PC-9 (cell line): ENCODE measurements around the gene PGAM5.

Experiments used
- EZH2 ChIP-seq: fragments of 200-600 bp; sonication (generic); IDR thresholded peaks from 2 replicates; pipeline ENCODE4 v1.8.0; 2017; ENCODE audit warnings: antibody characterized with exemption, low read depth
- TF ChIP-seq, protein P1 (sequence below): fragments of 200-600 bp; sonication (generic); conservative IDR thresholded peaks from 2 replicates; pipeline ENCODE4 v1.6.1; 2017; ENCODE audit warnings: mixed run types, antibody characterized with exemption, mild to moderate bottlenecking, moderate library complexity

- TF ChIP-seq, protein P1, sequence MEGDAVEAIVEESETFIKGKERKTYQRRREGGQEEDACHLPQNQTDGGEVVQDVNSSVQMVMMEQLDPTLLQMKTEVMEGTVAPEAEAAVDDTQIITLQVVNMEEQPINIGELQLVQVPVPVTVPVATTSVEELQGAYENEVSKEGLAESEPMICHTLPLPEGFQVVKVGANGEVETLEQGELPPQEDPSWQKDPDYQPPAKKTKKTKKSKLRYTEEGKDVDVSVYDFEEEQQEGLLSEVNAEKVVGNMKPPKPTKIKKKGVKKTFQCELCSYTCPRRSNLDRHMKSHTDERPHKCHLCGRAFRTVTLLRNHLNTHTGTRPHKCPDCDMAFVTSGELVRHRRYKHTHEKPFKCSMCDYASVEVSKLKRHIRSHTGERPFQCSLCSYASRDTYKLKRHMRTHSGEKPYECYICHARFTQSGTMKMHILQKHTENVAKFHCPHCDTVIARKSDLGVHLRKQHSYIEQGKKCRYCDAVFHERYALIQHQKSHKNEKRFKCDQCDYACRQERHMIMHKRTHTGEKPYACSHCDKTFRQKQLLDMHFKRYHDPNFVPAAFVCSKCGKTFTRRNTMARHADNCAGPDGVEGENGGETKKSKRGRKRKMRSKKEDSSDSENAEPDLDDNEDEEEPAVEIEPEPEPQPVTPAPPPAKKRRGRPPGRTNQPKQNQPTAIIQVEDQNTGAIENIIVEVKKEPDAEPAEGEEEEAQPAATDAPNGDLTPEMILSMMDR, result no peak
- no peak for TF ChIP-seq EZH2
These were observed 37.1 kb upstream of the PGAM5 start for GRCh38 chr12:132673288-132674179.
